Left lobe of liver (tissue), 2 donors: ENCODE results near the gene CIROP. TPM values are rescaled to one million over a fixed set of nuclear protein-coding genes. Genes with fewer than 3 reads are reported as not detected.

Experiments used
- ATAC-seq: fragments of 200-7000 bp; cut with Tn5 transposase; one replicate; pipeline ENCODE4 v1.9.1; 2020; ENCODE audit warnings: mild to moderate bottlenecking, moderate library complexity
- DNase-seq: peaks from one replicate; pipeline ENCODE4 v3.0.0-alpha.2; 2020; ENCODE audit warnings: low spot score
- total RNA-seq: library from RNA; stranded (reverse); gene quantifications from one replicate; pipeline ENCODE4 v1.2.1, GENCODE V29; 2021
- donor health status: DM: no; HTN: no; CAD: no; lungs with moderate emphysema.
- donor health status: DM: no; HTN: yes; CAD: no.

Gene CIROP
- total RNA-seq, 1 donor from 2014 or later, result not detected

DNA sequence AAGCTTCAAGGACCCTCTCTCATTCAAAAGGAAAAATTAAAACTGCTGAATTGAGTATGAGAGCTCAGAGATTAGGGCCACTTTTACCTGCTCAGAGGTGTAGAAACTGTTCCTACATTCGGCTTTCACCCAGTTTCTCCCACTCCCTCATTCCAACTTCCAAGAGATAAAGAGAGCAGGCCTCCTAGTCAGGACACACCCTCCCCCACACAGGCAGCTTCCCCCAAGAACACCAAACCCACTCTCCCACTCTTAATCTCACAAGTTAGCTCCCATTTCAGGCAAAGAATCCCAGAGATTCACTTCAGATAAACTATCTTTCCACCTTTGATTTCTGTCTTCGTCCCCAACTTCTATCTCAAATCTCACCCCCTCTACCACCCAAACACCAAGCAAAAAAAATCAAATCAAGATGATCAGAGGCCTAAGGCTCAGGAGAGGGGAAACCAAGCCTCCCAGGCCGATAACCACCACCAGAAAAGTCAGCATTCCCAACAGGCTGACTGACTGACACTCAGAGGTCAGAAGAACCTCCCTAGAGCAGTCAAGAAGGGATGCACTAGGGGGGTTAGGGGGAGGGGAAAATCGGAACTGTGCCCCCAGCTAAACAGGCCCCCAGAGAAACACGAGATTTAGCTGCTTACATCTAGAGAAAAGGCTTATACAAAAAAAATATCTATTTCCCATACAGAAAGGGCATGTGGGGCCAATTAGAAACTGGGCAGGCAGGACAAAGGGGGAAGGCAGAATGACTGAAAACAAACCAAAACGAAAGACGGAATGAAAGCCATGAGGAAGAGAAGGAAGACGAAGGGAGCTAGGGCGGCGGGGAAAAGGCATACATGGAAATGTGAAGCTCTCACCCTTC, 34.3 kb downstream of the CIROP start:
- DNase-seq (no peak), ATAC-seq (no peak)

- no peak for ATAC-seq
Measured at GRCh38 chr14:23069413-23069806, 35.4 kb downstream of the CIROP start.

GRCh38 chr14:23068789-23069412, 35.9 kb downstream of the CIROP start:
- DNase-seq, result peak; percentile 78
- peak; percentile 84 for ATAC-seq

More at GRCh38 chr14:23069413-23069806, 35.4 kb downstream of the CIROP start:
- no peak for DNase-seq

- ATAC-seq (no peak), DNase-seq (no peak)
Measured at GRCh38 chr14:23067847-23068788, 36.7 kb downstream of the CIROP start.

DNA sequence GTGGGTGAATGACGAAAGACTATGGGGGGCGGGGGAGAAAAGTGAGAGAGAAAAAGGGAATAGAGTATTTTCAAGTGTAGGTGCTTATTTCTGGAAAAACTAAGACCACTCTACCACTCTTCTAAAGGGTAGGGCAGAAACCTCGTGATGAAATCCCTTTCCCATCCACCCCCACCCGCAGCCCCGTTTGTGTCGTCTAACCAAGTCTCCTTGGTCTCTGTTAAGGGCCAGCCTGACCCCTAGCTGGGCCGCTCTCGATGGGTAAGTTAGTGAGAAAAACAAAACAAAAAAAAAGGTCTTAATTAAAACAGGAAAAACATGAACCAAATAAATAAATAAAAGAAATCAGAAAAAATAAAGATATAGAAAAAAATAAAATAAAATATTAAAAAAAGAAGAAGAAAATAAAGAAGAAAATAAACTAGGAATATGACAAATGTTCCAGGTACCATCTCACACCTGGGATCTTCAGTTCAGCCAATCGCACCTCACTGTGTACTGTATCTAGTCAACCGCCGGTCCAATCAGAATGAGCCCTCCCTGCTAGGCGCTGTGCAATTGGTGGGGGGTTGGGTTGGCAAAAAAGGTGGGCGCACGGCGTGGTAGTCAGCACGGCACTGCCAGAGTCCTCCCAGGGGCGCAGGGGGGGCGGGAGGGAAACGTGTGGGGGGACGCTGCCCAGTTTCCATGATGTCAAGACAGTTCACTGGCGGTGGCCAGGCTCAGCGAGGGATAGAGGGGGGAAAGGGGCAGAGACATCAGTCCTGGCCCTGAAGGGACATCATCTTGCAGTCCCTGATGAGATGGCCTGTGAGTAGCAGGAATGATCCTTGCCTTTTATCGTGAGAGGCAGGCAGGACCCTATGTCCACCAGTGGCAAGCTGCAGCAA, 37.7 kb downstream of the CIROP start:
- DNase-seq (no peak), ATAC-seq (no peak)

DNA sequence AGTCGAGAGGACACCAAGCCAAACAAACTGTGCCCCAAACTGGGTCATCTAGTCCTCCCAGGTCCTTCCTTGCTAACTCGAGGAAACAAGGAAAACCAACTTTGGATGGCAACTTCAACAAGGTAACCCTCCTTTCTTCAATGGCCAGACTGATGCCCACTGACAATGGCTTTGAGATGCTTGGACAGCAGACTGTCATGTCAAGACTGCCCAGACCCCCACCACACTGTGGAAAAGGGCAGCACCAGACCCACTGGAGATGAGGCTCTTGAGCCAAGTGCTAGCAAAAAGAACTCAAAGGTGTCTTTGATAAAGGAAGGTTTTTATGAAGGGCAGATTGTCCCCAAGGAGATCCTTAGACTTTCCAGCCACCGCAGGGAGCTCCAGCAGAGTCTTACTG, 38.4 kb downstream of the CIROP start:
- ATAC-seq (no peak), DNase-seq (no peak)

DNA sequence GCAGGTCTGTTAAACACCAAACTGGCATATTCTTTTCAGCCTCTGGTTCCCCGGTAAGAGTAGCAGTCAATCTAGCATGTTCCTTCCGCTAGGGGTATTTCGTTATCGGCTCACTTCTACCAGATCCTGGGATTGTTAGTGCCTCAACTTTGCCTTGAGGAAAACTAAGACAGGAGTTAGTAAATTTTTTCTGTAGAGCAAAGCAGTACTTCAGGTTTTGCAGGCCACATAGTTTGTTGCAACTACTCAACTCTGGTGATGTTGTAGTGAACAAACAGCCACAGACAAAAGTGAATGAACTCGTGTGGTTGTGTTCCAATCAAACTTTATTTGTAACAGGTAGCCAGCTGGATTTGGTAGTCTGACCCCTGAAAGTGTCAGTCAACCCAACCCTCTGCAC, 41.2 kb downstream of the CIROP start:
- no peak for DNase-seq
- ATAC-seq, result no peak

GRCh38 chr14:23062002-23062401, 42.8 kb downstream of the CIROP start:
- no peak for ATAC-seq
- no peak for DNase-seq

- no peak for DNase-seq
- ATAC-seq, result no peak
Measured at GRCh38 chr14:23060536-23061260, 44.1 kb downstream of the CIROP start.

DNA sequence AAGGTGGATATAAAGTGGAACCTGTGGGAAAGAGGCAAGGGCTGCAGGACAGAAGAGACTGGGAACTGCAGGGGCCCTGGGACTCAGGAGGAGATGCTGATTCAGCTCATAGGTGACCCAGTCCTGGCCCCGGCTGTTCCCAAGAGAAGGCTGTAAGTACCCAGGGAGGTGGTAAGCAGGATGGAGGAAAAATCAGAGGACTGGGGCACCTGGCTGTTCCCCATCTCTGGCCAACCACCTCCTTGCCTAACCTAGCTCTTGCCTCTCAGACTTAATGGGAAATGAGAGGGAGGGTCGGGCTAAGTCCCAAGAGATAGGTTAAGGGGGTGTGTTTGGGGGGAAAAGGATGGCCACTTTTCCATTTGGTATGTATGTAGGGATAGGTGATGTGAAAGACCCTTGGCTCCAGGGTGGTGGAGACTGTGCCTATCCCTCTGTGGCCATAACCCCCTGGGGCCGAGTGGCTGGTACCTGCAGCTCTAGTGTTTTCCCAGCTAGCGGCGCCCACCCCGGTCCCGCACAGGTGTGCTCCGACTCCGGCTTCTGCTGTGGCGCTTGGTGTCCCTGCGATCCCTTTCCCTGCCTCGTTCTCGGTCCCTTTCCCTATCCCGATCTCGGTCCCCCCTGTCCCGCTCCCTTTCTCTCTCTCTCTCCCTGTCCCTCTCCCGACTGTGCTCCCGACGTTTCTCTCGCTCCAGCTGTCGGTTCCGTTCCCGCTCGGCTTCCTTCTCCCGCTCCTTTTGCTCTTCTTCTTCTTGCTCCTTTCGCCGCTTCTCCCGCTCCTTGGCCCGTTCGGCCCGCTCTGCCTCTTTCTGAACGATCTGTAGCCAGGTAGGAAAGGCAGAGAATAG, 45.9 kb downstream of the CIROP start:
- DNase-seq, result no peak
- ATAC-seq, result no peak

- ATAC-seq, result peak; percentile 86
- peak; percentile 85 for DNase-seq
Measured at GRCh38 chr14:23057757-23058653, 46.8 kb downstream of the CIROP start.

- DNase-seq (peak; percentile 69), ATAC-seq (peak; percentile 71)
Measured at GRCh38 chr14:23056956-23057756, 47.6 kb downstream of the CIROP start, which contains the start of gene CDH24. Gene CDH24 (minus strand): TSS chr14:23057520. CDS start chr14:23055733, 1,787 bp downstream.

- peak; percentile 60 for DNase-seq
- peak; percentile 66 for ATAC-seq
Measured at GRCh38 chr14:23056145-23056955, 48.4 kb downstream of the CIROP start.

GRCh38 chr14:23055621-23056144, 49.1 kb downstream of the CIROP start:
- no peak for DNase-seq
- no peak for ATAC-seq

GRCh38 chr14:23055147-23055550, 49.6 kb downstream of the CIROP start:
- ATAC-seq (no peak), DNase-seq (no peak)
